Measurements from ENCODE around the gene ADCK1.

Gene ADCK1

DNA sequence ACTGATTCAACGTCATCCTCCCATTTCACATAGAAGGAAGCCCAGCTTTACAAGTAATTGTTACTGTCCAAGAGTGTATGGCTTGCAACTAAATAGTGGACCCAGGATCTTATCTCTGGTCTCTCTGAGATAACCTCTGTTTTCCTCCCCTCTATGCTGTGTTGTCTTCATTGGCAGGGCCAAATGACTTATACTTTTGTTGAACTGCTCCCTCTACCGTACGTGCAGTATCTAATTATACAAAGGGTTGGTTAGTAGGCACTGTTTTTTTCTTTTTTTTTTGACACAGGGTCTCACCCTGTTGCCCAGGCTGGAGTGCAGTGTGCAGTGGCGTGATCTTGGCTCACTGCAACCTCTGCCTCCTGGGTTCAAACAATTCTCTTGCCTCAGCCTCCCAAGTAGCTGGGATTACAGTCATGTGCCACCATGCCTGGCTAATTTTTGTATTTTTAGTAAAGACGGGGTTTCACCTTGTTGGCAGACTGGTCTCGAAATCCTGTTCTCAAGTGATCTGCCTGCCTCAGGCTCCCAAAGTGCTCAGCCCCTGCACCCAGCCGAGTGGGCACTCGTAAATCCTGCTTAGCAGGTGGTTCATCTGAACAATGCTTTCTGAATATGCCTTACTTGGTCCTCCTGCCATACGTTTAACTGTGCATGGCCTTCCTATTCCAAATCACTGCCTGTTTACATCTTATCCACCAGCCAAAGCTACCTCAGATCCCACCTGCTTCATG, 162.1 kb downstream of the ADCK1 start:
- no peak for DNase-seq

DNA sequence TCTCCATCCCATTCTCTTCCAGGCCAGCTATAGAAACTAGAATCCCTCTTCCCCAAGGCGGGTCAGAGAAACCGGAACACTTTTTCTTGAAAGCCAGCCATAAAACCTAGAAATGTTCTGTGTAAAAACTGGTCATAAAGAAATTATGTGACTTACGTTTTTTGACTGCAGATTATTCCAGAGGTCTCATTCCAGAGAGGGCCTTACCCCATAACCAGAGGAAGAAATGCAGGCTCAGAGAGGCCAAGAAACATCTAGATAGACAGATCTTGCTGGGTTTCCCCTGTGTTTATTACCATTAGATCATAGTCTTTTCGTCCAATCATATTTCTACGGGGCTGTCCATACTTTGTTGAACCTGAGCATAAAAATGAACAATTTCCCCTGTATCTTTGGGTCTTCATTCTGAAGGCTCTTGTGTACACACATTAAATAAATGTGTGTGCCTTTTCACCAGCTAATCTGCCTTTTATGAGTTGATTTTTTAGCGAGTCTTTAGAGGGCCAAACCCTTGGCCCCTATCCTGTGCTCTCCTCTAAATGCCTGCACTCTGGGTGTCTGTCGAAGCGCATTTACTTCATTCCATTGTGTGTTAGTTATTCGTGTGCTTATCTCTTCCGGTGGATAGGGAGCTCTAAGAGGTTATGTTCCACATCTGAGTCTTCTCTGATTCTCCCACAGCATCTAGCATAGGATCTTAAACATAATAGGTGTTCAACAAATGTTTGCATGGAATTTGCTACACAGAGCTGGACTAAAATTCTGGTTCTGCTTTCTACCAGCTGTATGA, 163.0 kb downstream of the ADCK1 start:
- no peak for DNase-seq

DNA sequence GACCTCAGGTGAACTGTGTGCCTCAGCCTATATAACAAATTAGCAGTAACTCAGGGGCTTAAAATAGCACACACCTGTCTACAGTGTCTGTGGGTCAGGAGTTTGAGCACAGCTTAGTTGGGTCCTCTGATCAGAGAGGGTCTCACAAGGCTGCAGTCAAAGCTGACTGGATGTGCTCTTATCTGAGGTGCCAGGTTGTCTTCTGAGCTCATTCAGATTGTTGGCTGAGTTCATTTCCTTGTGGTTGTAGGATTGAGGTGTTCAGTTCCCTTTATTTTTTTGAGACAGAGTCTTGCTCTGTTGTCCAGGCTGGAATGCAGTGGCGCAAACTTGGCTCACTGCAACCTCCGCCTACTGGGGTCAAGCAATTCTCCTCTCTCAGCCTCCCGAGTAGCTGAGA, 164.7 kb downstream of the ADCK1 start:
- no peak for DNase-seq

GRCh38 chr14:77965050-77965449, 165.1 kb downstream of the ADCK1 start:
- DNase-seq, result no peak

- DNase-seq, result peak; percentile 25
These were observed 166.1 kb downstream of the ADCK1 start for GRCh38 chr14:77965919-77966435.

DNA sequence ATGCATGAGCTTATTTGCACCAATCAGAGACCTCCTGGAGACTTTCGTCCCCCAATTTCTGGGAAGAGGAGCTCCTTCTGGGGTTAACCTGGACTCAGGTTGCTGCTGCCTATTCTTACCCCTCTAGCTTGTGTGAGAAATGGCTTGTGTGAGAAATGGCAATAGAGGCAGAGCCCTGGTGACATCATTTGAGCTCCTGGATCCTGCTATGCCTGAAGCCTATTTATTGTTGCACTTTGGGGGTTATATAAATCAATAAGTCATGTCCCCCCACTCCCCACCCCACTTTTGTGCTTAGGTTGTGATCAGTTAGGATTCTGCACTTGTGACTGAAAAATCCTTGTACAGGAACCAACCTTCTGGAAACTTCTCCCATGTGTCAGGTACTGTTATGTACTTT, 167.2 kb downstream of the ADCK1 start:
- no peak for DNase-seq

DNA sequence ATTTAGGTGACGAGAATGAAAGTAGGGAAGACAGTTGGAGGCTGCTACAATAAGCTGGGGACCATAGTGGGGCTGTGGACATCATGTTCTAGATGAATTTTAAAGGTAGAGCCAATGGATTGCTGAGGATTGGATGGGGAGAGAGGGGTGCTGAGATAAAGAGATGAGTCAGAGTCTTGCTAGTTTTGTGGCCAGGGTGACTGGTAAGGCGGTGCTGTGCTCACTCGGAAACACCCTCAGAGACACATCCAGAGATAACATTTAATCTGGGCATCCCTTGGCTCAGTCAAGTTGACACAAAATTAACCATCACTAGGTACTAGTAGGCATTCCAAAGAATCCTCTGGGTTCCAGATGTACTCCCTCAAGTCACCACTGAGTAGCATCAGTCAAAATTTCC, 170.7 kb downstream of the ADCK1 start:
- no peak for DNase-seq

DNA sequence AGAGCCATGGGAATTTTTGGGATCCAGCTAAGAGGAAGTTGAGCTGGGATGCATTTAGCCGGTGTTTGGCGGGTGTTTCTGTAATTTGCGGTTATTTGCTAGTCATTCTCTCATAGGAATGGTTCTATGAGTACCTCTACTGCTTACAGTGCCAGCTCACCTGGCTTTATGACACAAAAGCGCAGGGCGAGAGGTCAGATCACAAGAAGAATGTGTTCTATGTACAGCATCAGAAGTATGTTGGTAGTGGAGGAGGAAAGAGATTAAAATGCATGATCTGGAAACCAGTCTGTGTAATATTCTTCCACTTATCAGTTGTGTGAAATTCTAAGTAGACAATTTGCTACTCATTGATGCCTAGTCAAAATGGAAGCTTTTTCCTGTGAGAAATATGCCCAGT, 173.3 kb downstream of the ADCK1 start:
- no peak for DNase-seq

DNA sequence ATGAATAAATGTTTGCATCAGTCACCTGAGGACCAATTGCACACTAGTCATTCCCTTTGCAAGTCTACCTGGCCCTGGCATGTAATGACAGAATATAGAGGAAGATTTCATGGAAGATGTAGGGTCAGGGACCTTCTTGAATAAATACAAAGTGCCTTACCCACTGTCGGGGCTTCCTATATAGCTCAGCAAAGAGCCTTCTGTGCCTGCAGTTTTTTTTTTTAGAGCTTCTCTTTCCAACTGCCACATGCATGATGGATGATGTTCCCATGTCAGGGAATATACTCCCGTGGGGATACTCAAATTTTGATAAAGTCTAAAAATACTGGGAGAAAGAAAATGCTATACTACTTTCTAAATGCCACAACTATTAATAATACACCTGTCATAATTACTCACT, 176.7 kb downstream of the ADCK1 start:
- no peak for DNase-seq

DNA sequence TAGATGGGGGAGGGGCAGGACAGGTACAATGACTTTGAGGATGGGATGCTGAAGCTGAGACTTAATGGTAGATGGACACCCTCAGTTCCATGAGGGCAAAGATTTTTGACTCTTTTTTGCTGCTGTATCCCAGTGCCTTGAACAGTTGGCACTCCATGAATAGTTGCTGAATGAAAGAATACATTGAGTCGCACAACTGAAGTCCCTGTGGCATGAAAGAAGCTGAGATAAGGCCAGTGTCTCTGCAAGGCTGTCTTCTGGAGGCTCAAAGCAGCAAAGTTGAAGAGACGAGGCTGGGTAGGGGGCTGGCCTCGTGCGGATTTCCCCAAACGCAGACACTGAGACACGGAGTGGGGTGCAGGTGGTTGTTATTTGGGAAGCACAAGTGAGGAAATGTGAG, 179.3 kb downstream of the ADCK1 start:
- DNase-seq, result no peak

GRCh38 chr14:77979666-77980351, 179.9 kb downstream of the ADCK1 start:
- no peak for DNase-seq

DNA sequence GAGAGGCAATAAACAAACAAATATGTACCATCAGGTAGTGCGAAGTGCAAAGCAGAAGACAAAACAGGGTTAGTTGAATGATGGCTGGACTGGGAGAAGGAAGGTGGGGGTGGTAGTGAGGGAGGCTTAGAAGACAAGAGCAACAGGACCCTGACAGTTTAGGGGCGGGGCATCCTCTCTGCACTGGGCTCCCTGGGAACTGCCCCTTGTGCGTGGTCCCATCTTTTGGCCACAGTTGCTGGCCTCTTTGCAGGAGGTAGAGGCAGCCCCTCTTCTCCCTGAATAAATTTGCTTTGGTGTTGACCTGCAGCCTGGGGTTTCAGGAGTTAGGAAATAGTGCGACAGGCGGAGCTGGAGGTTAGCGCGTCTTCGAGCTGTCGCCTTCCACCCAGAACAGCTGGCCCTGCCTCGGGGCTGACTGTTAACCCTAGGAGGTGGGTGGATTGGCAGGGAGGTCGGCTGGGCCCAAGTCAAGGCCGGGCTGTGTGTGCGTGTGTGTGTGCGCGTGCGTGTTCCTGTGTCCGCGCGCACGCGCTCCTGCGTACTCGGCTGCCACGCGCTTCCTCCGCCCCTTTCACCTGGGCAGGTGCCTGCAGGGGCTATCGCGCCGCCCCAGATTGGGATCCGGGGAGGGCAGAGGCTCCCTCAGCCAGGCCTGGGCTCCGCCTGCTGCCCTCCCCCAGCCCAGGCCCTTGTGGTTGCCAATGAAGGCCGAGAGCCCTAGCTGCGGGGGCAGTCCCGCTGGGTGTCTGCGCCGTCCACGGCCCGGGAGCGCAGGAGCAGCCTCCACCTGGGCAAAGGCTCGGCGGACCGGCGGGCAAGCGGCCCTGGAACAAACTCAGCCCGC, 180.8 kb downstream of the ADCK1 start:
- DNase-seq, result no peak
